ENCODE data around the gene ZNF784.

The ZNF784 gene

DNA sequence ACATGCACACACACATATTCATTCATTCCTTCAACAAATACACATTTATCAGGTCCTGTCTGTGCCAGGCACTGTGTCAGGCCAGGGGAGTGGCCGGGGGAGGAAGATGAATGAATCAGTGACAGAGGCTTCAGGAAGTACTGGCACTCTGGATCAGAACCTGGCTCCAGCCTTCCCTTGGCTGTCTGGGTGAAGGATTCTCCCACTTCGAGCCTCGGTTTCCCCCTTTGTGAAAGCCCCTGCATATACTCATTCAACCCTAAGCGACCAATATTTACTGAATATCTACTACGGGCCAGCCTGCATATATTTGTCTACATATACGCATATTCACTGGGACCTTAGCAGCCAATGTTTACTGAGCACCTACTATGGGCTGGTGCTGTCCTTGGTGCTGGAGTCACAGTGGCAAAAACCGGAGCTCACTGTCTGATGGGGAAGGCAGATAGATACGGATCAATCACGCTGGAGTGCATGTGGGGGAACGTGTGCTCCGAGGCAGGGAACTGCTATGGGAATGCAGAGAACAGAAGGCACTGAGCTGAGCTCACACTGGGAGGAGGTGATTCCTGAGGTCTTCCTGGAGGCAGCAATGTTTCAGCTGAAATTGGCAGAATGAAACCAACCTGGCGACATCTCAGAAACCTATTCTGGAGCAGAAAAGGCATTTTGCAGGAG is 43.1 kb downstream of the ZNF784 start:
- TF ChIP-seq BHLHE40 (IDR thresholded peaks at IDR 0.05; ENCODE audit: borderline replicate concordance) = no peak
- no peak for TF ChIP-seq L3MBTL2 (conservative IDR thresholded peaks at IDR 0.05)
- TF ChIP-seq, protein P1, sequence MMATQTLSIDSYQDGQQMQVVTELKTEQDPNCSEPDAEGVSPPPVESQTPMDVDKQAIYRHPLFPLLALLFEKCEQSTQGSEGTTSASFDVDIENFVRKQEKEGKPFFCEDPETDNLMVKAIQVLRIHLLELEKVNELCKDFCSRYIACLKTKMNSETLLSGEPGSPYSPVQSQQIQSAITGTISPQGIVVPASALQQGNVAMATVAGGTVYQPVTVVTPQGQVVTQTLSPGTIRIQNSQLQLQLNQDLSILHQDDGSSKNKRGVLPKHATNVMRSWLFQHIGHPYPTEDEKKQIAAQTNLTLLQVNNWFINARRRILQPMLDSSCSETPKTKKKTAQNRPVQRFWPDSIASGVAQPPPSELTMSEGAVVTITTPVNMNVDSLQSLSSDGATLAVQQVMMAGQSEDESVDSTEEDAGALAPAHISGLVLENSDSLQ (IDR thresholded peaks at IDR 0.05) = peak; percentile 39; the same call in 1 of the 2 replicates
- TF ChIP-seq SP1 (IDR thresholded peaks at IDR 0.05) = no peak
- no peak for TF ChIP-seq FOXM1 (IDR thresholded peaks at IDR 0.05; ENCODE audit: borderline replicate concordance)
- no peak for TF ChIP-seq LEF1 (IDR thresholded peaks at IDR 0.05; ENCODE audit: borderline replicate concordance)
- no peak for TF ChIP-seq FOXA1 (IDR thresholded peaks at IDR 0.05)
- ChIA-PET CTCF (interaction anchor here (1.2 kb wide), 1 partner anchor 77 kb away, joined by 3 read pairs; no protein-coding TSS in a partner anchor), POLR2A (interaction anchor here (0.6 to 2.7 kb wide), 14 partner anchors 10 to 73 kb away, joined by 3 to 26 read pairs (median 4); partner anchors contain the start of genes FIZ1, ZNF524 and ZNF865)
- no peak for DNase-seq (ENCODE audit: extremely low spot score)

DNA sequence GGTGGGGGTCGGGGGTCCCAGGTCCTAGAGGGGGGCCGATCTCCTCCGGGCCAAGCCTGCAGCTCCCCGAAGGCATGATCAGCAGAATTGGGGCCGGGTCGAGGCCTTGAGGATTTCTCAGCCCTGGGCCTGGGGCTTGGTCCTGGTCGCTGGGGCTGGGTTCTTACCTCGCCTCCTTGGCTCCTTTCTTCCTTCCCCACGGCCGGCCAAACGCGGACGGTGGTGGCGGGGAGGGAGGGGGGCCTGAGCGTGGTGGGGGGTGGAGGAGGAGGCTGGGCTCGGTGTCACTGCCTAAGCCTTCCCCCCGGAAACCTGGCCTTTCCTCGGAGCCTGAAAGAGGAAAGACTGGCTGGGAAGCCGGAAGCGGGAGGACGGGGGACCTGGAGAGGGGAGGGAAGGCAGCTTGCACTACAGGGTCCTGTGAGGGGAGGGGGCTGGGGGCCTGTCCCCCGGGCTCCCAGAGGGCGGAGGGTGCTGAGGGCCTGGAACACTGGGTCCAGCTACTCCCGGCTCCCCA is 43.7 kb downstream of the ZNF784 start, which contains the start of gene ZNF579:
ZNF579 (minus strand) TSS at position 221 of the 517 bp plus-strand sequence. CDS start 1,209 bp downstream, outside the sequence.
- POLR2A ChIA-PET = interaction anchor here (0.6 to 2.7 kb wide), 15 partner anchors 10 to 74 kb away, joined by 3 to 26 read pairs (median 3); partner anchors contain the start of genes FIZ1, ZNF524 and ZNF865
- CTCF ChIA-PET = interaction anchor here (1.2 kb wide), 1 partner anchor 77 kb away, joined by 3 read pairs; no protein-coding TSS in a partner anchor
- DNase-seq (ENCODE audit: extremely low spot score) = peak; percentile 83
- TF ChIP-seq FOXM1 (IDR thresholded peaks at IDR 0.05; ENCODE audit: borderline replicate concordance) = peak; percentile 36; the same call in 1 of the 2 replicates
- TF ChIP-seq CTBP1 (IDR thresholded peaks at IDR 0.05; ENCODE audit: borderline replicate concordance) = no peak

DNA sequence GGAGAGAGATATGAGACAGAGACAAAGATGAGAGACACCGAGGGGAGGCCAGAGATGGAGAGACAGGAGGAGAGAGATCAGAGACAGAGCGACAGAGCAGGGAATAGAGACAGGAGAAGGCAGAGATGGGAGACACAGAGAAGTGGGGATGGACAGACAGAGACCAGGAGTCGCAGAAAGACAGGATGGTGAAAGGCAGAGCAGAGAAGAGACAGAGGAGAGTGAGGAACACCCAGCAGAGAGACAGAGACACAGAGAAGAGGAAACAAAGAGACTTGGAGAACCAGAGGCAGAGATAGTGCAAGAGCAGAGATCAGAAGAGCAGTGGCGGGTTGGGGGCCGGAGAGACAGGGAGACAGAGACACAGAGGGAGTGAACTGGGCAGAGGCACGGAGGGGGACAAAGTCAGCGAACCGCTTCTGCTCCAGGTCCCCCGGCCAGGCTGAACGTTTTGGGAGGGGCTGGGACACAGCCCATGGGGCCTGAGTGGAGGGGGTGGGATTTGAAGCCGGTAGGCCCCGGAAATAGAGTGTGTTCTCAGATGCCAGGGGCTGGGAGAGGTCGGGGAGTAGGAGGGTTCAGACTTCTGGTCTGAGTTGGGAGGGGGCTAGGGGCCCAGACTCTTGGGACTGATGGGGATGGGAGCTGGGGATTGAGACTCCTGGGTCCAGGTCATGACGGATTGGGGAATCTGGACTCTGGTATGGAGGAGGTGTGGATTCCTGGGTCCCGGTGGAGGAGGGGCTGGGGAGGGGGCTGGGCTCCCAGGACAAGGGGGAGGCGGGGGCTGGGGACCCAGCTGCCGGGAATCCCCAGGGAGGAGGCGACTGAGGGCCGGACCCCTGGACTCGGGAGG is 44.4 kb downstream of the ZNF784 start:
- ChIA-PET POLR2A (interaction anchor here (0.6 to 2.7 kb wide), 11 partner anchors 9 to 74 kb away, joined by 3 to 26 read pairs (median 4); partner anchors contain the start of genes FIZ1, ZNF524 and ZNF865), CTCF (interaction anchor here (1.2 kb wide), 1 partner anchor 76 kb away, joined by 3 read pairs; no protein-coding TSS in a partner anchor)
- no peak for TF ChIP-seq ELF4 (IDR thresholded peaks at IDR 0.05)
- TF ChIP-seq, protein P1 (IDR thresholded peaks at IDR 0.05) = no peak
- TF ChIP-seq ZNF384 (IDR thresholded peaks at IDR 0.05) = no peak
- no peak for DNase-seq (ENCODE audit: extremely low spot score)

DNA sequence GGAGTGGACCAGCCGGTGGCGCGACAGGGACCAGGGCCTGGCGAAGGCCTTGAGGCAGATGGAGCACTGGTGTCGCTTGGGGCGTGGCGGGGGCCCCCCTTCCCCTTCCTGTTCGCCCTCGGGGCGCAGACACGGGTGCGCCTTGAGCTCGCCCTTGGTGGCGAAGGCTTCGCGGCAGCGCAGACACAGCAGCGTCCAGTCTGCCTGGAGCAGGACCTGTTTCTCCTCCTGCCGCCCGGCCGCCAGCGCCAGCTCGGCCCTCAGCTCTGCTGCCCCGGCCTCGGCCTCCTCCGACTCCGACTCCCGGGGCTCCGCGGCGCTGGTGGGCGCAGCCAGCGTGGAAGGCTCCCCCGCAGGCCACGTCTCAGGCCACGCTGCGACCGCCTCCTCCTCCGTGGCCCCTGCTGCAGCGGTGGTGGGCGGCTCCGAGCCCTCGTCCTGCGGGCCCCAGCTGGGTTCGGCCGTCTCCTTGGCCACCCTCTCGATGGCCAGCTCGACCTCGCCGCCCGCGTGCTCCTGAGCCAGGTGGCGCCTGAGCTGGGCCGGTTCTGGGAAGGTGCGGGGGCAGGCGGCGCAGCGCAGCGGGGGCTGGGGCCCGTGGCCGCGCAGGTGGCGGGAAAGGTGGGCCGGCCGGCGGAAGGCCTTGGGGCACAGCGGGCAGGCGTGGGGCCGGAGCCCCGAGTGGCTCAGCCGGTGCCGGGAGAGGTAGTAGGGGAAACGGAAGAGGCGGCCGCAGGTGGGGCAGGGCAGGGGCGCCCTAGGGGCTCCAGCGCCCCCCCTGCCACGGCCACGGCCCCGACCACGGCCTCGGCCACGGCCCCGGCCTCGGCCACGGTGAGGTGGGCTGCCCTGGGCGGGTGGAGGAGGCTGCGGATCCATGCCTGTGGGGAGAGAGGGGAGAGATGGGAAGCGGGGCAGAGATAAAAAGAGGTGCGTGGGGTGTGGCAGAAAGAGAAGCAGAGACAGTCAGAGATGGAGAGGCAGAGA is 45.3 kb downstream of the ZNF784 start:
- CTCF ChIA-PET = no interaction called here
- POLR2A ChIA-PET = no interaction called here
- DNase-seq (ENCODE audit: extremely low spot score) = no peak
- TF ChIP-seq ARNT (IDR thresholded peaks at IDR 0.05) = no peak
- no peak for TF ChIP-seq NFRKB (IDR thresholded peaks at IDR 0.05)
- TF ChIP-seq CTBP1 (IDR thresholded peaks at IDR 0.05; ENCODE audit: borderline replicate concordance) = no peak
- TF ChIP-seq LEF1 (IDR thresholded peaks at IDR 0.05; ENCODE audit: borderline replicate concordance) = no peak
- TF ChIP-seq SUZ12 (IDR thresholded peaks at IDR 0.05) = no peak
- no peak for TF ChIP-seq TARDBP (IDR thresholded peaks at IDR 0.05)
- no peak for TF ChIP-seq HDGF (IDR thresholded peaks at IDR 0.05; ENCODE audit: borderline replicate concordance)
- TF ChIP-seq BHLHE40 (IDR thresholded peaks at IDR 0.05; ENCODE audit: borderline replicate concordance) = no peak
- no peak for TF ChIP-seq ZNF384 (IDR thresholded peaks at IDR 0.05)
- no peak for TF ChIP-seq L3MBTL2 (conservative IDR thresholded peaks at IDR 0.05)
- no peak for TF ChIP-seq ELF4 (IDR thresholded peaks at IDR 0.05)
- TF ChIP-seq FOXK2 (IDR thresholded peaks at IDR 0.05) = no peak
- TF ChIP-seq FOXM1 (IDR thresholded peaks at IDR 0.05; ENCODE audit: borderline replicate concordance) = no peak

DNA sequence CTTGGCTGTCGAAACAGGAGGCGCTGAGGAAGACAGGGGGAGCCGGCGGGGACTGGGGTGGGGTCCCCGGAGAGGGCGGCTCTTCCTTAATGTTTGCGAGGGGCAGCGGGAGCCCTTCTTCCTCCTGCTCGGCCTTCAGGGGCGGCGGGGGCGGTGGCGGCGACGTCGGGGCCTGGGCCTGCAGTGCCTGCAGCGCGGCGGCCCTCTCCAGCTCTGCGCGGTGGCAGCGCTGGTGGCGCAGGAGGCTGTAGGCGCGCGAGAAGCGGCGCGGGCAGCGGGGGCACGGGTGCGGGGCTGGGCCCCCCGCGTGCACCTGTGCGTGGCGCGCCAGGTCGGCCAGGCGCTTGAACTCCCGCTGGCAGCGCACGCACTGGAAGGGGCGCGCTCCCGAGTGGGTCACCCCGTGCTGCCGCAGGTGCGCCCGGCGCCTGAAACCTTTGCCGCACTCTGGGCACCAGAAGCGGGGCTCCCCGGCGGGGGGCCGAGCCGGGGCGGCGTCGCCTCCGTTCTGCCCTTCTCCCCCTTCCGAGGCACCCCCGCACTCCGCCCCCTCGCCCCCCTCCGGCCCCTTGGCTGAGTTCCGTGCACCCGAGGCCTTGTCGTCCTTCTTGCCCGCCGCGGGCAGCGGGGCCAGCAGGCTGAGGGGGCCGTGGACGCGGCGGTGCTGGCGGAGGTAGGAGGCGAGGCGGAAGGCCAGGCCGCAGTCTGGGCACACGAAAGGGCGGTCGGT is 46.2 kb downstream of the ZNF784 start:
- TF ChIP-seq NFRKB (IDR thresholded peaks at IDR 0.05) = no peak
- no peak for TF ChIP-seq CTBP1 (IDR thresholded peaks at IDR 0.05; ENCODE audit: borderline replicate concordance)
- no peak for TF ChIP-seq FOXA1 (IDR thresholded peaks at IDR 0.05)
- TF ChIP-seq BHLHE40 (IDR thresholded peaks at IDR 0.05; ENCODE audit: borderline replicate concordance) = no peak
- no peak for TF ChIP-seq ZNF384 (IDR thresholded peaks at IDR 0.05)
- TF ChIP-seq ELF4 (IDR thresholded peaks at IDR 0.05) = no peak
- TF ChIP-seq, protein P1 (IDR thresholded peaks at IDR 0.05) = no peak
- no peak for TF ChIP-seq SP1 (IDR thresholded peaks at IDR 0.05)
- TF ChIP-seq TARDBP (IDR thresholded peaks at IDR 0.05) = no peak
- no peak for TF ChIP-seq L3MBTL2 (conservative IDR thresholded peaks at IDR 0.05)
- no peak for TF ChIP-seq FOXM1 (IDR thresholded peaks at IDR 0.05; ENCODE audit: borderline replicate concordance)
- TF ChIP-seq ARNT (IDR thresholded peaks at IDR 0.05) = no peak
- TF ChIP-seq FOXK2 (IDR thresholded peaks at IDR 0.05) = no peak
- no peak for TF ChIP-seq LEF1 (IDR thresholded peaks at IDR 0.05; ENCODE audit: borderline replicate concordance)
- TF ChIP-seq SUZ12 (IDR thresholded peaks at IDR 0.05) = no peak
- no peak for TF ChIP-seq HDGF (IDR thresholded peaks at IDR 0.05; ENCODE audit: borderline replicate concordance)
- ChIA-PET CTCF (no interaction called here), POLR2A (no interaction called here)
- no peak for DNase-seq (ENCODE audit: extremely low spot score)

Measured in HEK293T (cell line).